HFFc6 (cell line): ENCODE data around the gene FOXO1. TPM values are rescaled to one million over a fixed set of nuclear protein-coding genes. Genes with fewer than 3 reads are reported as not detected.

Source experiments
- DNase-seq: peaks from one replicate; pipeline ENCODE4 v3.0.0-alpha.2; 2018
- H3K27ac Mint-ChIP-seq: 2 replicates; pipeline ENCODE4 v1.8.0; 2020; ENCODE audit warnings: mild to moderate bottlenecking, mixed read lengths
- H3K27me3 Mint-ChIP-seq: 2 replicates; pipeline ENCODE4 v1.8.0; 2021; ENCODE audit warnings: mild to moderate bottlenecking, moderate library complexity, mixed read lengths; ENCODE audit not compliant: insufficient read depth
- H3K36me3 Mint-ChIP-seq: 2 replicates; pipeline ENCODE4 v1.8.0; 2021; ENCODE audit warnings: low read depth, mixed read lengths
- H3K4me1 Mint-ChIP-seq: 2 replicates; pipeline ENCODE4 v1.8.0; 2020; ENCODE audit warnings: low read depth, mixed read lengths
- H3K4me3 Mint-ChIP-seq: 2 replicates; pipeline ENCODE4 v1.8.0; 2020; ENCODE audit warnings: mild to moderate bottlenecking, moderate library complexity, mixed read lengths
- H3K9me3 Mint-ChIP-seq: 2 replicates; pipeline ENCODE4 v1.8.0; 2020; ENCODE audit warnings: mild to moderate bottlenecking, mixed read lengths
- CTCF ChIP-seq: fragments of 200-600 bp; sonication (generic); IDR thresholded peaks from 2 replicates; pipeline ENCODE4 v1.5.0; 2021; ENCODE audit warnings: antibody characterized with exemption, mild to moderate bottlenecking
- total RNA-seq, 6 experiments: library from RNA; stranded (reverse); fragmentation: NEBNext Ultra II Directional; extraction: Animal tissue kit (Norgen Biotek cat#: 25700); gene quantifications; 2 replicates in 1 of 6; 3 replicates in 5 of 6; pipeline ENCODE4 v1.2.3, GENCODE V29; 2021

The FOXO1 gene
- total RNA-seq, 6 experiments from 2014 or later = 0.48 to 1.1 (median 0.63) TPM

DNA sequence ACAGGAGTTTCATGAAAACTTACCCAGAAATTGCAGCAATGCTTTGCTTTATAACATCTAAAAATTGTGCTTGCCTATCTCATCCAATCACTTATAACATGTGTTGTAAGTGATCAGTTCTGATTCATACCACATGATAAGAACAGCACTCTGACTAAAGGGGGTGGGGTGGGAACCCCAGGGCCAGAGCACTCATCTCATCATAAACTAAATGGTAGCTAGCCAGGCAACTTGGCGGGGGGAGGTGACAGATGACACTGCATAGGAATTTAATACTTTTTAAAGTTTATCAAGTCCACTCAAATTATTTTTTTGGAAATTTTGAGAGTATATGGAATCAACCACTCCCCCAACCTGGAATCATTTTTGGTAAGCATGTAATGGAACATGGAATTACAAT is 42.1 kb downstream of the FOXO1 start:
- Mint-ChIP-seq H3K4me1 (no peaks in the 10 kb centered on the region), H3K9me3 (no peaks in the 10 kb centered on the region), H3K36me3 (no peaks in the 10 kb centered on the region), H3K27ac (no peak overlapping the region), H3K4me3 (no peak overlapping the region), H3K27me3 (peaks cover 2% of the 10 kb centered on the region)
- TF ChIP-seq CTCF = no peak
- DNase-seq = no peak

DNA sequence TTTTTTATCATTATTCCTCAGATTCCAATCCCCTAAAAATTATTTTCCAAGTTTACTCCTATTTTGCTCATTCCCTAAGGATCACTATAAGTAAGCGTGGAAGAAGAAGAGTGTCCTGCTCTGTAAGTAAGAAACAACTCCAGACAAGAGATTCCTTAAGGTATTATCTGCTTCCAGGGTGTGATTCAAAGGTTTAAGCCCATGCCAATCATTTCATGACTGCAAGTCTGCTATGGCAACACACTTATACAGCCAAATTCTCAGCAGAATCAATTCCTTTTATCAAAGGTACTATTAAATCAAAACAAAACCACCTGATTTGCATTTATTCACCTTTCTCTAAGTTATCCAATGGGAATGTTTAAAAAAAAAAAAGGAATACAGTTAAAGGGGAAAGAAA is 43.7 kb downstream of the FOXO1 start:
- Mint-ChIP-seq H3K36me3 (no peaks in the 10 kb centered on the region), H3K9me3 (no peaks in the 10 kb centered on the region), H3K27me3 (peaks cover 2% of the 10 kb centered on the region), H3K27ac (no peak overlapping the region), H3K4me3 (no peak overlapping the region), H3K4me1 (no peaks in the 10 kb centered on the region)
- no peak for TF ChIP-seq CTCF
- no peak for DNase-seq

- no peak for DNase-seq
- Mint-ChIP-seq H3K27ac (no peak overlapping the region), H3K4me3 (no peak overlapping the region), H3K27me3 (peaks cover 2% of the 10 kb centered on the region), H3K36me3 (no peaks in the 10 kb centered on the region), H3K4me1 (no peaks in the 10 kb centered on the region), H3K9me3 (no peaks in the 10 kb centered on the region)
- TF ChIP-seq CTCF = no peak
Observed at GRCh38 chr13:40622246-40622645, 44.2 kb downstream of the FOXO1 start.

DNA sequence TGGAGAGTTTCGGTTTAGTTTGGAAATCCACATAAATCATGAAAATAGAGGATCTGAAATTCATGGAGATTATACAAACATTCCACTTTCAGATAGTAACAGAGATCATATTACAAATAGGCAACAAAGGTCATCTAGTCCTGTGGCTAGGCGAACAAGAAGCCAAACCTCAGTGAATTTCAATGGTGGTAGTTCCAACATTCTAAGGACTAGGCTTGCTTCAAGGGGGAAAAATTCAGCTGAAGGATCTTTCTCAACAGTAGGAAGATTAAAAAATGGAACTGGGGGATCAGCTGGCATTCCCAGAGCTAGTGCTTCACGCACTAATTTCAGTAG is 47.0 kb downstream of the FOXO1 start:
- TF ChIP-seq CTCF = no peak
- Mint-ChIP-seq H3K27me3 (peaks cover 2% of the 10 kb centered on the region; the same call in 1 of the 2 replicates), H3K36me3 (no peaks in the 10 kb centered on the region), H3K4me1 (no peaks in the 10 kb centered on the region), H3K9me3 (no peaks in the 10 kb centered on the region), H3K4me3 (no peak overlapping the region), H3K27ac (no peak overlapping the region)
- no peak for DNase-seq

GRCh38 chr13:40618581-40619478 is 47.6 kb downstream of the FOXO1 start:
- no peak for TF ChIP-seq CTCF
- Mint-ChIP-seq H3K36me3 (no peaks in the 10 kb centered on the region), H3K9me3 (no peaks in the 10 kb centered on the region), H3K4me1 (no peaks in the 10 kb centered on the region), H3K4me3 (no peak overlapping the region), H3K27ac (no peak overlapping the region), H3K27me3 (peaks cover 2% of the 10 kb centered on the region; the same call in 1 of the 2 replicates)
- DNase-seq = no peak
